HEK293T (cell line): ENCODE measurements around the gene PRKAR1B.

Source experiments
- CTCF ChIA-PET: fragments of 350-600 bp; formaldehyde crosslinking; extraction: SDS; loops from one replicate; lab custom pipeline; 2021; ENCODE audit warnings: antibody characterized with exemption, inconsistent platforms; lab: Yijun Ruan, JAX
- POLR2A ChIA-PET: fragments of 350-600 bp; formaldehyde crosslinking; extraction: SDS; loops from one replicate; lab custom pipeline; 2020; ENCODE audit warnings: antibody characterized with exemption, inconsistent platforms; lab: Yijun Ruan, JAX
- DNase-seq: peaks from one replicate; pipeline ENCODE4 v3.0.0; 2012; ENCODE audit warnings: mixed read lengths; ENCODE audit errors: extremely low spot score
- ARNT ChIP-seq: fragments of 450-650 bp; IDR thresholded peaks from 2 replicates; pipeline ENCODE4 v1.6.1; 2017; ENCODE audit warnings: mild to moderate bottlenecking
- BHLHE40 ChIP-seq: fragments of 450-650 bp; IDR thresholded peaks from 2 replicates; pipeline ENCODE4 v1.6.1; 2016; ENCODE audit warnings: mild to moderate bottlenecking, moderate library complexity, borderline replicate concordance
- CTBP1 ChIP-seq: fragments of 450-650 bp; IDR thresholded peaks from 2 replicates; pipeline ENCODE4 v1.6.1; 2016; ENCODE audit warnings: borderline replicate concordance
- ELF4 ChIP-seq: fragments of 450-650 bp; IDR thresholded peaks from 2 replicates; pipeline ENCODE4 v1.6.1; 2017; ENCODE audit warnings: antibody characterized with exemption
- FOXA1 ChIP-seq: fragments of 450-650 bp; IDR thresholded peaks from 2 replicates; pipeline ENCODE4 v1.6.1; 2016; ENCODE audit warnings: mild to moderate bottlenecking
- FOXK2 ChIP-seq: fragments of 450-650 bp; IDR thresholded peaks from 2 replicates; pipeline ENCODE4 v1.6.1; 2016; ENCODE audit warnings: mild to moderate bottlenecking
- FOXM1 ChIP-seq: fragments of 450-650 bp; IDR thresholded peaks from 2 replicates; pipeline ENCODE4 v1.6.1; 2017; ENCODE audit warnings: mild to moderate bottlenecking, borderline replicate concordance
- HDGF ChIP-seq: fragments of 450-650 bp; IDR thresholded peaks from 2 replicates; pipeline ENCODE4 v1.6.1; 2017; ENCODE audit warnings: antibody characterized with exemption, borderline replicate concordance
- L3MBTL2 ChIP-seq: fragments of 450-650 bp; conservative IDR thresholded peaks from 2 replicates; pipeline ENCODE4 v1.6.1; 2016; ENCODE audit warnings: mild to moderate bottlenecking
- LEF1 ChIP-seq: fragments of 450-650 bp; IDR thresholded peaks from 2 replicates; pipeline ENCODE4 v1.6.1; 2017; ENCODE audit warnings: mild to moderate bottlenecking, borderline replicate concordance
- NFRKB ChIP-seq: fragments of 450-650 bp; IDR thresholded peaks from 2 replicates; pipeline ENCODE4 v1.6.1; 2016; ENCODE audit warnings: mild to moderate bottlenecking, moderate library complexity
- SP1 ChIP-seq: fragments of 450-650 bp; IDR thresholded peaks from 2 replicates; pipeline ENCODE4 v1.6.1; 2017
- SUZ12 ChIP-seq: fragments of 450-650 bp; IDR thresholded peaks from 2 replicates; pipeline ENCODE4 v1.6.1; 2016; ENCODE audit warnings: mild to moderate bottlenecking
- TARDBP ChIP-seq: fragments of 450-650 bp; IDR thresholded peaks from 2 replicates; pipeline ENCODE4 v1.6.1; 2016
- ZNF384 ChIP-seq: fragments of 450-650 bp; IDR thresholded peaks from 2 replicates; pipeline ENCODE4 v1.6.1; 2016
- TF ChIP-seq, protein P1 (sequence below): fragments of 450-650 bp; IDR thresholded peaks from 2 replicates; pipeline ENCODE4 v1.6.1; 2016

Gene PRKAR1B

GRCh38 chr7:696426-696811, 30.7 kb downstream of the PRKAR1B start:
- POLR2A ChIA-PET: no interaction called here
- no peak for DNase-seq
- no peak for TF ChIP-seq L3MBTL2
- no peak for TF ChIP-seq SUZ12
- no peak for TF ChIP-seq FOXM1
- no peak for TF ChIP-seq NFRKB
- TF ChIP-seq SP1: no peak
- no peak for TF ChIP-seq ELF4
- no peak for TF ChIP-seq FOXK2
- TF ChIP-seq CTBP1: no peak
- no peak for TF ChIP-seq ZNF384
- no peak for TF ChIP-seq BHLHE40
- TF ChIP-seq LEF1: no peak
- TF ChIP-seq FOXA1: no peak
- TF ChIP-seq TARDBP: no peak
- TF ChIP-seq ARNT: no peak
- TF ChIP-seq, protein P1, sequence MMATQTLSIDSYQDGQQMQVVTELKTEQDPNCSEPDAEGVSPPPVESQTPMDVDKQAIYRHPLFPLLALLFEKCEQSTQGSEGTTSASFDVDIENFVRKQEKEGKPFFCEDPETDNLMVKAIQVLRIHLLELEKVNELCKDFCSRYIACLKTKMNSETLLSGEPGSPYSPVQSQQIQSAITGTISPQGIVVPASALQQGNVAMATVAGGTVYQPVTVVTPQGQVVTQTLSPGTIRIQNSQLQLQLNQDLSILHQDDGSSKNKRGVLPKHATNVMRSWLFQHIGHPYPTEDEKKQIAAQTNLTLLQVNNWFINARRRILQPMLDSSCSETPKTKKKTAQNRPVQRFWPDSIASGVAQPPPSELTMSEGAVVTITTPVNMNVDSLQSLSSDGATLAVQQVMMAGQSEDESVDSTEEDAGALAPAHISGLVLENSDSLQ: no peak
- no peak for TF ChIP-seq HDGF
- CTCF ChIA-PET: no interaction called here

GRCh38 chr7:693280-693679, 33.8 kb downstream of the PRKAR1B start:
- CTCF ChIA-PET: no interaction called here
- TF ChIP-seq BHLHE40: no peak
- no peak for TF ChIP-seq HDGF
- no peak for TF ChIP-seq CTBP1
- TF ChIP-seq NFRKB: no peak
- TF ChIP-seq, protein P1: no peak
- no peak for TF ChIP-seq ARNT
- no peak for TF ChIP-seq ELF4
- DNase-seq: no peak
- POLR2A ChIA-PET: no interaction called here

DNA sequence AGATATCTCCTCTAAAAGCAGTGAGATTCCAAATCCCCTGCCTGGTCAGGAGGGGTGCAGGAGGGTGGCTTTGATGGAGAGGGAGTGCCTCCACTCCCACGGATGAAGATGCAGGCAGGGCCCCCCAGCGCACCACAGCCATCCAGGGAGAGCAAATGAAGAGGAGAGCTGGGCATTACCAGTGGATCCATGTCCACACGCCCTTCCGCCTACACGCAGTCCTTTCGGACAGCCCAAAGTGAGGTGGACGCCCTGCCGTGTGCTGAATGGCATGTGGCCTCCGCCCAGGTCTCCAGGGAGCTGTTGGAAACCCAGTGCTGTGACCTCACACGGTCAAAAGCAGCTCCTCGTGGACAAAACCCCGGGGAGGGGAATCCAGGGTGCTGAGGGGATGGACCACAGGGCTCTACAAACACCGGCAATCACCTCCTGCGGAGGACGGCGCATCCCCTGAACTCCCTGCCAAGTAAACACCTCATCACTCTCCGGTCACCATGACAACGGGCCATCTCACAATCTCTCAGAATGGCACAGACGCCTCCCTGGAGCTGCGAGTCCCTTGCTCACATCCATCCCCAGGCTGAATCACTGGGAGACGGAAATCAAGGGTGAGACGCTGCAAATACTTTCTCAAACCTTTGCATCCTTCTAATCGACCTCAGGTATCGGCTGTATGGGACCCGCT, 35.6 kb downstream of the PRKAR1B start:
- POLR2A ChIA-PET: no interaction called here
- TF ChIP-seq ELF4 (no peak), L3MBTL2 (no peak), ZNF384 (no peak), CTBP1 (no peak), SUZ12 (no peak), FOXK2 (no peak), SP1 (no peak), NFRKB (no peak), HDGF (no peak), FOXM1 (no peak), LEF1 (no peak), FOXA1 (no peak), TARDBP (no peak), ARNT (no peak), BHLHE40 (no peak)
- TF ChIP-seq, protein P1: no peak
- CTCF ChIA-PET: no interaction called here
- no peak for DNase-seq

DNA sequence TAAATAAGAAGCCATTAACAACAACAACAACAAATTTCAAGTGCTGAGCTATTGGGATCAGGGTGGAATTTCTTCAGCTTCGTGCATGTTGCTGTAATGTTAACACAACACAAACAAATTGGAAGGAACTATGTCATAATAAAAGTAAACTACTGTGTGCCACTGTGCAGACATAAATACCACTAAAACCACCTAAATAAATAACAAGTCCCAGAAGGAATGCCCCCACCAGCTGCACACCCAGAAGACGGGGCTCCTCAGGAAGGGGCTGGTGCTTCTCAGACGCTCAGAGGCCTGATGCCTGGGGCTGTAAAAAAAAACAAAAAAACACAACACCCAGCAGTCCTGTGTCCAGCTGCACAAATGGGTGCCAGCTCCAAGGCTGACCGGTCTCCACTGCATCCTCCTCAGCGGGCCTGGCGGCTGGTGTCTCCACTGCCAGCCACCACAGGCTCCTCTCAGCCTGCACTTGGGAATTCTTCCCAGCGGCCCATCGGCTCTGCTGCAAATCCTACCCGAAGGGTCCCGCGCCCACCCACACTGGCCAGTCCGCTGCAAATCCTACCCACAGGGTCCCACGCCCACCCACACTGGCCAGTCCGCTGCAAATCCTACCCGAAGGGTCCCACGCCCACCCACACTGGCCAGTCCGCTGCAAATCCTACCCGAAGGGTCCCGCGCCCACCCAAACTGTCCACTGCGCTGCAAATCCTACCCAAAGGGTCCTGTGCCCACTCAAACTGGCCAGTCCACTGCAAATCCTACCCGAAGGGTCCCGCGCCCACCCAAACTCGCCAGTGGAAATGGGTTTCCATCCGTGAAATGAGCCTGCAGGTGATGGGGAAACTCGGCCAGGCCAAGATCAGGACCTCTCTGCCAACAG, 36.4 kb downstream of the PRKAR1B start:
- DNase-seq: no peak
- ChIA-PET POLR2A (no interaction called here), CTCF (no interaction called here)
- TF ChIP-seq ELF4 (no peak), HDGF (no peak), CTBP1 (no peak), ARNT (no peak), FOXA1 (no peak), FOXK2 (no peak), ZNF384 (no peak), TARDBP (no peak)
- TF ChIP-seq, protein P1: no peak

GRCh38 chr7:685540-685939, 41.5 kb downstream of the PRKAR1B start:
- TF ChIP-seq HDGF (no peak), ARNT (no peak), NFRKB (no peak), FOXM1 (no peak), LEF1 (no peak), L3MBTL2 (no peak), ZNF384 (no peak), SUZ12 (no peak), FOXA1 (no peak), ELF4 (no peak), TARDBP (no peak), CTBP1 (no peak), BHLHE40 (no peak), FOXK2 (no peak), SP1 (no peak)
- TF ChIP-seq, protein P1: no peak
- no peak for DNase-seq
- CTCF ChIA-PET: no interaction called here
- POLR2A ChIA-PET: no interaction called here
